Immature natural killer cell (primary cell): ENCODE data around the gene UBE2E1. TPM values are rescaled to one million over a fixed set of nuclear protein-coding genes. Genes with fewer than 3 reads are reported as not detected.
"Not testable (repeated sequence)": the region's sequence is repeated elsewhere in the genome, so short reads cannot be mapped to it uniquely, and the experiment has no call there.

Experiments used
- DNase-seq, 3 donors: peaks; one replicate each; pipeline ENCODE4 v3.0.0; 2022; ENCODE audit warnings: mixed read lengths in 1 of 3
- H3K27ac Mint-ChIP-seq, 6 donors: one replicate each; pipeline ENCODE4 v1.8.0; 2020; ENCODE audit warnings: mixed read lengths in 6 of 6, mild to moderate bottlenecking in 5 of 6, inconsistent platforms in 4 of 6, moderate library complexity in 3 of 6
- H3K27me3 Mint-ChIP-seq, 3 donors: one replicate each; pipeline ENCODE4 v1.8.0; 2020 to 2021; ENCODE audit warnings: low read depth in 3 of 3, mild to moderate bottlenecking in 3 of 3, mixed read lengths in 3 of 3, moderate library complexity in 3 of 3, inconsistent platforms in 1 of 3
- H3K36me3 Mint-ChIP-seq, 3 donors: one replicate each; pipeline ENCODE4 v1.8.0; 2020; ENCODE audit warnings: mixed read lengths in 3 of 3, inconsistent platforms in 2 of 3, mild to moderate bottlenecking in 2 of 3
- H3K4me1 Mint-ChIP-seq, 2 donors: one replicate each; pipeline ENCODE4 v1.8.0; 2020; ENCODE audit warnings: inconsistent platforms in 2 of 2, mild to moderate bottlenecking in 2 of 2, mixed read lengths in 2 of 2, moderate library complexity in 1 of 2
- H3K4me3 Mint-ChIP-seq, 5 donors: one replicate each; pipeline ENCODE4 v1.8.0; 2020; ENCODE audit warnings: mild to moderate bottlenecking in 5 of 5, mixed read lengths in 5 of 5, inconsistent platforms in 3 of 5, moderate library complexity in 3 of 5
- H3K9me3 Mint-ChIP-seq, 6 donors: one replicate each; pipeline ENCODE4 v1.8.0; 2020; ENCODE audit warnings: mild to moderate bottlenecking in 6 of 6, mixed read lengths in 6 of 6, inconsistent platforms in 4 of 6, moderate library complexity in 3 of 6
- polyA plus RNA-seq, 3 donors: library from polyadenylated mRNA; unstranded; fragments of 300-500 nt; fragmentation: Illumina TruSeq; gene quantifications; one replicate each; pipeline ENCODE4 v1.2.3, GENCODE V29; 2021

Gene UBE2E1
- polyA plus RNA-seq, 3 donors from 2014 or later, result 18.0 to 43.9 (median 19.2) TPM

DNA sequence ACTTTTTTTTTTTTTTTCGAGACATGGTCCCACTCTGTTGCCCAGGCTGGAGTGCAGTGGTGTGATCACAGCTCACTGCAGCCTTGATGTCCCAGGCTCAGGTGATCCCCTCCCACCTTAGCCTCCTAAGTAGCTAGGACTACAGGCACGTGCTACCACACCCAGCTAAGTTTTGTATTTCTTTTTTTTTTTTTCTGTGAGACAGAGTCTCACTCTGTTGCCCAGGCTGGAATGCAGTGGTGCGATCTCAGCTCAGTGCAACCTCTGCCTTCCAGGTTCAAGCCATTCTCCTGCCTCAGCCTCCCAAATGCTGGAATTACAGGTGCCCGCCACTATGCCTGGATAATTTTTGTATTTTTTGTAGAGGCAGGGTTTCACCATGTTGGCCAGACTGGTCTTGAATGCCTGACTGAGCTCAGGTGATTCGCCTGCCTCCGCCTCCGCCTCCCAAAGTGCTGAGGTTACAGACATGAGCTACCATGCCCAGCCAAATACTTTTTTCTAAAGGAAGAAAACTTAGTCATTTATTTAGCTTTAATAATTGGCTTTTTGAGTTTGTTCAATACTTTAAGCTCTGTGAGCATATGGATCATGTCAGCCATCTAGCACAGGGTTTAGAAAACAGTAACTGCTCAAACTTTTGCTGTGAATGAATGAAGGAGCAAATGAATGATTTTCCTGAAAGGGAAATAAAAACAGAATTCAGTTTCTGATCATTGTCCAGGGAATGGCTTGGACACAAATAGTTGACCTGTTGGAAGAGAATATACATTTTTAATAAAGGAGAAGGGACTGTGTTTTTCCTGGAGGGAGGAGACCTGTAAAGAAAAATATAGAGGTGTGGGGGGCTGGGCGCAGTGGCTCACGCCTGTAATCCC lies 26.0 kb downstream of the UBE2E1 start:
- Mint-ChIP-seq H3K36me3 (no peaks in the 10 kb centered on the region), H3K4me1 (peaks cover 39 to 69% of the 10 kb centered on the region in 2 donors), H3K9me3 (no peaks in the 10 kb centered on the region), H3K27ac (peak overlapping the region in 1 of 6 donors; percentile 45), H3K27me3 (no peaks in the 10 kb centered on the region), H3K4me3 (no peak overlapping the region)
- no peak for DNase-seq

GRCh38 chr3:23832523-23832922 lies 26.8 kb downstream of the UBE2E1 start:
- DNase-seq, result no peak
- no peaks in the 10 kb centered on the region for H3K9me3 Mint-ChIP-seq
- peaks cover 39 to 68% of the 10 kb centered on the region in 2 donors for H3K4me1 Mint-ChIP-seq
- no peak overlapping the region for H3K27ac Mint-ChIP-seq
- H3K27me3 Mint-ChIP-seq, result no peaks in the 10 kb centered on the region
- H3K4me3 Mint-ChIP-seq, result no peak overlapping the region
- H3K36me3 Mint-ChIP-seq, result no peaks in the 10 kb centered on the region

- no peak overlapping the region for H3K4me3 Mint-ChIP-seq
Measured at GRCh38 chr3:23834082-23834870, 28.5 kb downstream of the UBE2E1 start.

GRCh38 chr3:23835087-23835486 lies 29.3 kb downstream of the UBE2E1 start:
- Mint-ChIP-seq H3K4me1 (peaks cover 35 to 56% of the 10 kb centered on the region in 2 donors), H3K27ac (no peak overlapping the region), H3K9me3 (no peaks in the 10 kb centered on the region), H3K4me3 (no peak overlapping the region), H3K27me3 (no peaks in the 10 kb centered on the region), H3K36me3 (no peaks in the 10 kb centered on the region)
- DNase-seq, result no peak

More at GRCh38 chr3:23834082-23834870, 28.5 kb downstream of the UBE2E1 start:
- Mint-ChIP-seq H3K27ac (no peak overlapping the region), H3K9me3 (no peaks in the 10 kb centered on the region), H3K36me3 (no peaks in the 10 kb centered on the region), H3K27me3 (no peaks in the 10 kb centered on the region), H3K4me1 (peaks cover 36 to 56% of the 10 kb centered on the region in 2 donors)
- no peak for DNase-seq

DNA sequence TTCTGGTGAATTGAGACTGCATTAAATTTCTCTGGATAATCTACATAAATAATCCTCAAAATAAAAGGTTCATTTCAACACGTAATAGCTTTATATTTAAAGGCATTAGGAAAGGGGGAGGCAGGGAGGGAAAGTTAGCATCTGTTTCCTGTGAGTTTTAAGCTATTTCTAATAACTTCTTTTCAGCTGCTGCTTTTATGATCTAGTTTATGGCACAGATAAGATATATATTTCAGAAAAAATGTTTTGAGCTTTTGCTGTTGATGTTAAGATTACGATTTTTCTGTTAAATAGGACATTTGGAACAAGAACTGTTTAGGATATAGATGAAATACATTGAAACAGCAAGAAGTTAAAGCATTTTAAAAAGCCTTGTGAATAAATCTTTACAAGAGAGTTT lies 30.0 kb downstream of the UBE2E1 start:
- DNase-seq, result no peak
- Mint-ChIP-seq H3K27me3 (no peaks in the 10 kb centered on the region), H3K36me3 (no peaks in the 10 kb centered on the region), H3K4me3 (no peak overlapping the region), H3K4me1 (peaks cover 35 to 56% of the 10 kb centered on the region in 2 donors), H3K9me3 (no peaks in the 10 kb centered on the region), H3K27ac (no peak overlapping the region)

GRCh38 chr3:23836536-23837230 lies 30.9 kb downstream of the UBE2E1 start:
- Mint-ChIP-seq H3K4me3 (no peak overlapping the region), H3K9me3 (no peaks in the 10 kb centered on the region), H3K27ac (peak overlapping the region in 2 of 6 donors; percentile 4 to 42), H3K27me3 (no peaks in the 10 kb centered on the region), H3K36me3 (no peaks in the 10 kb centered on the region), H3K4me1 (peaks cover 33 to 56% of the 10 kb centered on the region in 2 donors)
- DNase-seq, result no peak

DNA sequence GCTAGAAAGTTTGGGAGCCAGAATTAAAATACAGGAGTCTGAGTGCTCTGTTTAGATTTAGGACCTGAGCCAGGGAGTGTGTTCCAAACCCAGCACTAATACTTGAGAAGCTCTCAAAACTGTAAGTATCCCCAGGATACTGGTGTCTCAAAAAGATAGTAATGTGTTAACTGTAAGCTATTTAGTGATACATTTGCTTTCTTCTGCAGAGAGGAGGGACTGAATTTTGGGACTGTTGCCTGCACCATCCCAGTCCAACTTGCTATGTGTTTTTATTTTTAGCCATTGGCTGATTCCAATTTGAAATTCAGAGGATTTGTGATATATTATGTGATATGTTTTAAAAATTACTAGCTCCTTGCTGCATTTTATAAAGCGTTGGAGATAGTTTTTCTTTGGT lies 31.5 kb downstream of the UBE2E1 start:
- H3K27me3 Mint-ChIP-seq, result no peaks in the 10 kb centered on the region
- H3K4me3 Mint-ChIP-seq, result no peak overlapping the region
- no peaks in the 10 kb centered on the region for H3K36me3 Mint-ChIP-seq
- no peak overlapping the region for H3K27ac Mint-ChIP-seq
- no peaks in the 10 kb centered on the region for H3K9me3 Mint-ChIP-seq
- peaks cover 34 to 55% of the 10 kb centered on the region in 2 donors for H3K4me1 Mint-ChIP-seq
- no peak for DNase-seq

GRCh38 chr3:23837691-23838090 lies 31.9 kb downstream of the UBE2E1 start:
- no peak overlapping the region for H3K4me3 Mint-ChIP-seq
- H3K27ac Mint-ChIP-seq, result no peak overlapping the region
- no peaks in the 10 kb centered on the region for H3K9me3 Mint-ChIP-seq
- no peak for DNase-seq
- H3K36me3 Mint-ChIP-seq, result no peaks in the 10 kb centered on the region
- peaks cover 34 to 55% of the 10 kb centered on the region in 2 donors for H3K4me1 Mint-ChIP-seq
- no peaks in the 10 kb centered on the region for H3K27me3 Mint-ChIP-seq

DNA sequence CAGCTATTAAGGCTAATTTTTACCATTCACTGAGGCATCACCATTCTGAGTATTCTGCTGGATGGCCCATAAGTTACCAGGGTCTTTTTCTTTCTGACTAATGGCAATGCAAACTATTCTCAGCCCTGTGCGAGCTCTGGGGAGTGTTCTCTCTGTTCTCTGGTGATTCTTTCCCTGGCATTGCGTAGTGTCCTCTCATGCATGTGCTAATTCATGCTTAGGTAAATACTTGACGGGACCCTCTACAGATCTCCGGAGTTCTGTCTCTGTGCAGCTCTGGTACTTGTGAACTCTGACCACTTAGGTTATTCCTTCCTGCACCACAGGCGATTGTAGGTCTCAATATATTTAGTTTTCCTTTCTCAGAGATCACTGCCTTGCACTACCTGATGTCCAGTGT lies 34.8 kb downstream of the UBE2E1 start:
- no peaks in the 10 kb centered on the region for H3K36me3 Mint-ChIP-seq
- H3K4me1 Mint-ChIP-seq, result peaks cover 42 to 71% of the 10 kb centered on the region in 2 donors
- DNase-seq, result no peak
- H3K9me3 Mint-ChIP-seq, result no peaks in the 10 kb centered on the region
- no peaks in the 10 kb centered on the region for H3K27me3 Mint-ChIP-seq
- peak overlapping the region in 1 of 6 donors; percentile 5 for H3K27ac Mint-ChIP-seq
- H3K4me3 Mint-ChIP-seq, result no peak overlapping the region

DNA sequence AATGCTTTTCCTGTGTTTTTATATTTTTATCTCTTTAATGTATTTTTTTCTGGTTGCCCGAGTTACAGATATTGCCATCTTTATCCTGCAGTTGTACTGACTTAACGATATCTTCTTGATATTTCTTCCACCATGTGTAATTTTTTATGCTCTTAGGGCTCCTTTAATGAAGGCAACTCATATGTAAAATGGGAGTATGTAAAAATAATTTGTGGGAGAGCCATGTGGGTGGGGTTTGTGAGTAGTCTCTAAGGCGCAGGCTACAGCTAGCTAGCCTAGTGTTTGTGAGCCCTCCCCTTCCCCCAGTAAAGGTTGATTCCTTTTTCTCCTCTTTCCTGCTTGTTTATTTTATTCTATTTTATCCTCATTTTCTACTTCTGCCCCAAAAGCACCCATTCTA lies 38.1 kb downstream of the UBE2E1 start:
- peak overlapping the region in 1 of 6 donors; percentile 13 for H3K27ac Mint-ChIP-seq
- H3K4me1 Mint-ChIP-seq, result peaks cover 34 to 56% of the 10 kb centered on the region in 2 donors
- no peak overlapping the region for H3K4me3 Mint-ChIP-seq
- H3K9me3 Mint-ChIP-seq, result no peaks in the 10 kb centered on the region
- no peaks in the 10 kb centered on the region for H3K36me3 Mint-ChIP-seq
- H3K27me3 Mint-ChIP-seq, result no peaks in the 10 kb centered on the region
- DNase-seq, result no peak

DNA sequence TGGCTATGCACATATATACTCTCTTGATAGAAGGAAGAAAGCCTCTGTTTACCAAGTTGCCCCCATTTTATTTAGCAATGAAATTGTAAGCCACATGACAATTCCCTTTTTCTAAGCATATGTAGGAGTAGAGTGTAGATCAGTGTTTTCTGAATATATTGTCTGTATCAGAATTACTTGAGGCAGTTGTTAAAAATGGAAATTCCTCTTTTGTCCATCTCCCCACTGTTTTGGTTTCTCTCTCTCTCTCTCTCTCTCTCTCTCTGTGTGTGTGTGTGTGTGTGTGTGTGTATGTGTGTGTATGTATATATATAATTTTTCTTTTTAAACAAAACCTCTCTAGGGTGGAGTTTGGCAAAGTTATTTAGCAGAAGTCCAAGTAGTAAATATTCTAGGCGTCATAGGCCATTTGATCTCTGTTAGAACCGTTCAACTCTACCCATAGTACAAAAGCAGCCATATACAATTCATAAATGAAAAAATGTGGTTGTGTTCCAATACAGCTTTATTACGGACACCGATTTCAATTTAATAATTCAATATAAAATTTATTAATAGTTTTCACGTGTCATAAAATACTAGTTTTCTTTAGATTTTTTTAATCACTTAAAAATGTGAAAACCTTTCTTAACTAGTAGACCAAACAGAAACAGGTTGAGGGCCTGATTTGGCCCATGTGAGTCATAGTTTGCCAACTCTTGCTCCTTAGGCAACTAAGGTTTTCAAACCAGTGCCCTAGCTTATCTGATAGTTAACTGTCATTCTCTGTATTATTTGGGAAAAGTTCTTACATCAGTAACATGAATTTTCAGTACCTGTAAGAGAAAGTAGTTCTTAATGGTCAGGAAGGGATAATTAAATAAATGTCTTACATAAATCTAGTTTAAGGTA lies 39.8 kb downstream of the UBE2E1 start:
- Mint-ChIP-seq H3K27me3 (peaks cover 0 to 2% (median 0%) of the 10 kb centered on the region in 3 donors), H3K9me3 (no peaks in the 10 kb centered on the region), H3K27ac (no peak overlapping the region), H3K36me3 (no peaks in the 10 kb centered on the region), H3K4me1 (peaks cover 23 to 44% of the 10 kb centered on the region in 2 donors), H3K4me3 (no peak overlapping the region)
- DNase-seq, result no peak

- not testable (repeated sequence) for H3K27me3 Mint-ChIP-seq, DNase-seq, H3K4me3 Mint-ChIP-seq, H3K27ac Mint-ChIP-seq, H3K9me3 Mint-ChIP-seq
- H3K4me1 Mint-ChIP-seq, result peaks cover 4 to 29% of the 10 kb centered on the region in 2 donors
- peaks cover 5 to 13% (median 7%) of the 10 kb centered on the region in 3 donors for H3K36me3 Mint-ChIP-seq
Measured at GRCh38 chr3:23849462-23849861, 43.7 kb downstream of the UBE2E1 start.

GRCh38 chr3:23856286-23856685 lies 50.5 kb downstream of the UBE2E1 start:
- Mint-ChIP-seq H3K27ac (peak overlapping the region in 1 of 6 donors; percentile 10), H3K27me3 (peaks cover 0 to 1% (median 1%) of the 10 kb centered on the region in 3 donors), H3K9me3 (no peaks in the 10 kb centered on the region), H3K4me3 (peak overlapping the region in 1 of 5 donors; percentile 10), H3K36me3 (peaks cover 5 to 13% (median 7%) of the 10 kb centered on the region in 3 donors), H3K4me1 (peaks cover 45 to 63% of the 10 kb centered on the region in 2 donors)
- DNase-seq, result no peak
